Stimulated activated naive CD8-positive, alpha-beta T cell treated with anti-CD3 and anti-CD28 coated beads, Interleukin-15, amount 100 ng/mL, for 72 hours (primary cell): ENCODE results near the gene CCDC66.
"Not testable (repeated sequence)": the region's sequence is repeated elsewhere in the genome, so short reads cannot be mapped to it uniquely, and the experiment has no call there.

Experiments
- ATAC-seq: fragments of 150-1000 bp; cut with Tn5 transposase; 2 replicates; pipeline ENCODE4 v1.10.0; 2021; ENCODE audit warnings: mild to moderate bottlenecking, moderate library complexity
- DNase-seq, 2 donors: peaks; one replicate each; pipeline ENCODE4 v3.0.0; 2021 to 2022
- H3K27ac Mint-ChIP-seq, 2 donors: one replicate each; pipeline ENCODE4 v1.8.0; 2022; ENCODE audit warnings: mild to moderate bottlenecking in 2 of 2, mixed read lengths in 2 of 2, moderate library complexity in 2 of 2
- H3K27me3 Mint-ChIP-seq: one replicate; pipeline ENCODE4 v1.8.0; 2022; ENCODE audit warnings: mixed read lengths
- H3K4me1 Mint-ChIP-seq: one replicate; pipeline ENCODE4 v1.8.0; 2022; ENCODE audit warnings: mild to moderate bottlenecking, mixed read lengths
- H3K4me3 Mint-ChIP-seq, 2 donors: one replicate each; pipeline ENCODE4 v1.8.0; 2022; ENCODE audit warnings: mild to moderate bottlenecking in 2 of 2, mixed read lengths in 2 of 2, moderate library complexity in 1 of 2
- H3K9me3 Mint-ChIP-seq, 2 donors: one replicate each; pipeline ENCODE4 v1.8.0; 2022; ENCODE audit warnings: mixed read lengths in 2 of 2

CCDC66 gene

GRCh38 chr3:56556908-56557830, at the start of gene CCDC66:
Gene CCDC66 (plus strand): TSS chr3:56557175. CDS start chr3:56557243, 68 bp downstream.
- DNase-seq (peak; percentile 91 to 95), ATAC-seq (peak; percentile 99)
- H3K27me3 Mint-ChIP-seq, result no peaks in the 10 kb centered on the region
- peak within 1 kb of the TSS; percentile 96 to 99 for H3K27ac Mint-ChIP-seq
- peaks cover 30% of the 10 kb centered on the region for H3K4me1 Mint-ChIP-seq
- peaks cover 4 to 6% of the 10 kb centered on the region in 2 donors for H3K9me3 Mint-ChIP-seq
- H3K4me3 Mint-ChIP-seq, result peak within 1 kb of the TSS; percentile 93 to 99

- no peak overlapping the region for H3K4me3 Mint-ChIP-seq
- H3K27me3 Mint-ChIP-seq, result peaks cover 8% of the 10 kb centered on the region
- H3K27ac Mint-ChIP-seq, result no peak overlapping the region
- ATAC-seq, result no peak
- no peaks in the 10 kb centered on the region for H3K9me3 Mint-ChIP-seq
- DNase-seq, result no peak
- H3K4me1 Mint-ChIP-seq, result no peaks in the 10 kb centered on the region
Observed at GRCh38 chr3:56519641-56520040, 37.3 kb upstream of the CCDC66 start.

- Mint-ChIP-seq H3K9me3 (no peaks in the 10 kb centered on the region), H3K4me3 (no peak overlapping the region), H3K27me3 (peaks cover 8% of the 10 kb centered on the region), H3K4me1 (no peaks in the 10 kb centered on the region), H3K27ac (no peak overlapping the region)
- ATAC-seq (no peak), DNase-seq (no peak)
Observed at GRCh38 chr3:56522374-56522773, 34.6 kb upstream of the CCDC66 start.

GRCh38 chr3:56525291-56525690, 31.7 kb upstream of the CCDC66 start:
- Mint-ChIP-seq H3K27ac (no peak overlapping the region), H3K27me3 (no peaks in the 10 kb centered on the region), H3K4me3 (no peak overlapping the region), H3K4me1 (no peaks in the 10 kb centered on the region), H3K9me3 (no peaks in the 10 kb centered on the region)
- DNase-seq, result no peak
- no peak for ATAC-seq

DNA sequence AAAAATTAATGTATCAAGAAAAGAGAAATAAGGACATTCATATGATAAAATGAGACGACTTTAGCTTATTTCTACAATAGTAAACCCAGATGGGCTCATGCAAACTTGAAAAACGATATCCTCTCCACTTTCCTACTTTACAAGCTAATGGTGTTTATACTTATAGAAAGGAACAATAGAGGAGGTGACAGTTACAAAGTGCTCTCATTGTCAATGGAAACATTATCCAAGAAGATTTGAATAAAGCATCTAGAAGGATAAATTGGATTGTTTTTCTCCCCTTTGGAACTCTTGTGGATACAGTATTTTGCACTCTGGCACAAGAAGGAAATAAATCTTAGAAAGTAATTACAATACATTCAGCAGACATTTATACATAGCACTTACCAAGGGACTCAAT, 20.2 kb upstream of the CCDC66 start:
- H3K27me3 Mint-ChIP-seq, result no peaks in the 10 kb centered on the region
- H3K9me3 Mint-ChIP-seq, result peaks cover 11 to 13% of the 10 kb centered on the region in 2 donors
- DNase-seq (no peak), ATAC-seq (no peak)
- H3K4me1 Mint-ChIP-seq, result no peaks in the 10 kb centered on the region
- H3K27ac Mint-ChIP-seq, result no peak overlapping the region
- H3K4me3 Mint-ChIP-seq, result no peak overlapping the region

- no peaks in the 10 kb centered on the region for H3K4me1 Mint-ChIP-seq
- H3K27ac Mint-ChIP-seq, result no peak overlapping the region
- ATAC-seq (no peak), DNase-seq (no peak)
- peaks cover 12 to 16% of the 10 kb centered on the region in 2 donors for H3K9me3 Mint-ChIP-seq
- no peak overlapping the region for H3K4me3 Mint-ChIP-seq
- H3K27me3 Mint-ChIP-seq, result no peaks in the 10 kb centered on the region
Observed at GRCh38 chr3:56547486-56547885, 9.5 kb upstream of the CCDC66 start.

- DNase-seq (no peak), ATAC-seq (no peak)
- peak overlapping the region; percentile 89 to 99 for H3K4me3 Mint-ChIP-seq
- H3K27ac Mint-ChIP-seq, result peak overlapping the region in 1 of 2 donors; percentile 99
- peaks cover 30% of the 10 kb centered on the region for H3K4me1 Mint-ChIP-seq
- no peaks in the 10 kb centered on the region for H3K27me3 Mint-ChIP-seq
- no peaks in the 10 kb centered on the region for H3K9me3 Mint-ChIP-seq
Observed at GRCh38 chr3:56557831-56558170, 826 bp downstream of the CCDC66 start.

GRCh38 chr3:56573501-56573900, 16.5 kb downstream of the CCDC66 start:
- Mint-ChIP-seq H3K27ac (no peak overlapping the region), H3K9me3 (peaks cover 4 to 13% of the 10 kb centered on the region in 2 donors), H3K4me3 (no peak overlapping the region), H3K27me3 (no peaks in the 10 kb centered on the region), H3K4me1 (no peaks in the 10 kb centered on the region)
- DNase-seq (no peak), ATAC-seq (no peak)

DNA sequence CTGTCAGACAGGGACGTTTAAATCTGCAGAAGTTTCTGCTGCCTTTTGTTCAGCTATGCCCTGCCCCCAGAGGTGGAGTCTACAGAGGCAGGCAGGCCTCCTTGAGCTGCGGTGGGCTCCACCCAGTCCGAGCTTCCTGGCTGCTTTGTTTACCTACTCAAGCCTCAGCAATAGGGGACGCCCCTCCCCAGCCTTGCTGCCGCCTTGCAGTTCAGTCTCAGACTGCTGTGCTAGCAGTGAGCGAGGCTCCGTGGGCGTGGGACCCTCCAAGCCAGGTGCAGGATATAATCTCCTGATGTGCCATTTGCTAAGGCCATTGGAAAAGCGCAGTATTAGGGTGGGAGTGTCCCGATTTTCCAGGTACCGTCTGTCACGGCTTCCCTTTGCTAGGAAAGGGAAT, 25.0 kb downstream of the CCDC66 start:
- H3K4me1 Mint-ChIP-seq, ATAC-seq, H3K27me3 Mint-ChIP-seq, H3K4me3 Mint-ChIP-seq, DNase-seq, H3K27ac Mint-ChIP-seq: not testable (repeated sequence)
- peaks cover 14 to 41% of the 10 kb centered on the region in 2 donors for H3K9me3 Mint-ChIP-seq

- not testable (repeated sequence) for H3K4me3 Mint-ChIP-seq, H3K27me3 Mint-ChIP-seq, ATAC-seq, DNase-seq, H3K4me1 Mint-ChIP-seq
- Mint-ChIP-seq H3K9me3 (peaks cover 6 to 21% of the 10 kb centered on the region in 2 donors), H3K27ac (peak overlapping the region in 1 of 2 donors; percentile 42)
Observed at GRCh38 chr3:56584275-56584674, 27.3 kb downstream of the CCDC66 start.

DNA sequence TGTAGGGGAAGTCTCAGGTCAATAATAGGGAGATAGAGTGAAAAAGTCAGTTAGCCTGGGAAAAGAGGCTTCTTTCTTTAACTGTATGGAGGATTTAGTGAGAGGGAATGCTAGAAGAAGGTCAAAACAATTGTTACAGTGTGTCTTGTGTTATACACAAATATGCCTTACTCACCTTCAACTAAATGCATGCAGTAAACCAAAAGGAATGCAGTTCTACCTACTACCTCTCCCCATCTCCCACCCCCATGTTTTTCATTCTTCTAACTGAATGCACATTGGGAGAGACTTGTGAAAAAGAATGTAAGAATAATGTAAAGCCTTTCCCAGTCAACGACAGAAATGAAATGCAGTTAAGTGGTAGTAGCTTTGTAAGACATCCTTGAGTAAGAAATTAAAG, 33.8 kb downstream of the CCDC66 start:
- Mint-ChIP-seq H3K27ac (no peak overlapping the region), H3K9me3 (no peaks in the 10 kb centered on the region), H3K4me3 (no peak overlapping the region), H3K27me3 (no peaks in the 10 kb centered on the region), H3K4me1 (peaks cover 48% of the 10 kb centered on the region)
- DNase-seq, result no peak
- no peak for ATAC-seq

DNA sequence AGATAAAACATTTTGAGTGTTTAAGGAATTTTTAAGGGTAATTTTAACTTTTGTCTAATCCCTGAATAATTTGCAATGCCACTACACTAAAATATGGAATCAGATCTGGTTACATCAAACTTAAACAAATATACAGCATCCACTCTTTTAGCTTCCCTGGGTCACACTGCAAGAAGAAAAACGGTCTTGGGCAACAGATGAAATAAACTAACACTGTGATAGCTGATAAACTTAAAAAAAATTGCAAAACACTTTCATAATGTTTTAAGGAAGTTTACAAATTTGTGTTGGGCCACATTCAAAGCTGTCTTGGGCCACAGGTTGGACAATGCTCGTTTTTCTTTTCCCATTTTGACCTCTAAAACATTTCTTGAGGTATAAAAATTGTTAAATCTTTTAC, 34.3 kb downstream of the CCDC66 start:
- no peak overlapping the region for H3K27ac Mint-ChIP-seq
- H3K4me3 Mint-ChIP-seq, result no peak overlapping the region
- H3K4me1 Mint-ChIP-seq, result peaks cover 52% of the 10 kb centered on the region
- no peaks in the 10 kb centered on the region for H3K27me3 Mint-ChIP-seq
- DNase-seq (no peak), ATAC-seq (no peak)
- H3K9me3 Mint-ChIP-seq, result no peaks in the 10 kb centered on the region

- peak overlapping the region in 1 of 2 donors; percentile 40 for H3K4me3 Mint-ChIP-seq
- H3K4me1 Mint-ChIP-seq, result peaks cover 70% of the 10 kb centered on the region
- no peaks in the 10 kb centered on the region for H3K9me3 Mint-ChIP-seq
- peak; percentile 18 to 39 for DNase-seq
- peak; percentile 100 for ATAC-seq
- no peaks in the 10 kb centered on the region for H3K27me3 Mint-ChIP-seq
- peak overlapping the region in 1 of 2 donors; percentile 84 for H3K27ac Mint-ChIP-seq
Observed at GRCh38 chr3:56593455-56594158, 36.6 kb downstream of the CCDC66 start.

DNA sequence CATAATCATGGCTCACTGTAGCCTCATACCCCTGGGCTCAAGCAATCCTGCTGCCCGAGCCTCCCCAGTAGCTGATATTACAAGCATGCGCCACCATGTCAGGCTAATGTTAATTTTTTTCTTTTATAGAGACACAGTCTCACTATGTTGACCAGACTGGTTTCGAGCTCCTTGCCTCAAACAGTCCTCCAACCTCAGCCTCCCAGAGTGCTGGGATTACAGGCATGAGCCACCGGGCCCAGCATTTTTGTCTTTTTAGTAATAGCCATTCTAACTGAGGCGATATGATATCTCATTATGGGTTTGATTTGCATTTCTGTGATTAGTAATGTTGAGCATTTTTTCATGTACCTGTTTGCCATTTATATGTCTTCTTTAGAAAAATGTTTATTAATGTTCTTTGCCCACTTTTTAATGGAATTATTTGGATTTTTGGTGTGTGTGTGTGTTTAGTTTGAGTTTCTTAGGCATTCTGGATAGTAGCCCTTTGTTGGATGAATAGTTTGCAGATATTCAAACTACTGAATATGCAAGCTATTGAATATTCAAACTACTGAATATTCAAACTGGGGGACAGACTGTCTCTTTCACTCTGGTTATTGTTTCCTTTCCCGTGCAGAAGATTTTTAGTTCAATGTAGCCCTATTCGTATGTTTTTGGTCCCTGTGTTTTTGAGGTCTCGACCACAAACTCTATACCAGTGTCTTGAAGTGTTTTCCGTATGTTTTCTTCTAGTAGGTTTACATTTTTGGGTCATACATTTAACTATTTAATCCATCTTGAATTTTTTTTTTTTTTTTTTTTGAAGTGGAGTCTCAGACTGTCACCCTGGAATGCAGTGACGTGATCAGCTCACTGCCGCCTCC, 39.2 kb downstream of the CCDC66 start:
- Mint-ChIP-seq H3K4me1 (peaks cover 64% of the 10 kb centered on the region), H3K9me3 (peaks cover 2 to 8% of the 10 kb centered on the region in 2 donors), H3K4me3 (no peak overlapping the region), H3K27ac (no peak overlapping the region), H3K27me3 (no peaks in the 10 kb centered on the region)
- DNase-seq (no peak), ATAC-seq (no peak)

DNA sequence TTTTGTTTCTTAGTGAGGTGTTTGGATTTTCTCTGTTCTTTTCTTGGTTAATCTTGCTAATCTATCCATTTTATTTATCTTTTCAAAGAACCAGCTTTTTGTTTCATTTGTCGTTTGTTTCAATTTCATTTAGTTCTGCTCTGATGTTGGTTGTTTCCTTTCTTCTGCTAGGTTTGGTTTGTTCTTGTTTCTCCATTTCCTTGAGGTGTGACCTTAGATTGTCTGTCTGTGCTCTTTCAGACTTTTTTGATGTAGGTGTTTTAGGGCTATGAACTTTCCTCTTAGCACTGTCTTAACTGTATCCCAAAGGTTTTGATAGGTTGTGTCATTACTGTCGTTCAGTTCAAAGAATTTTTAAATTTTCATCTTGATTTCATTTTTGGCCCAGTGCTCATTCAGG, 51.5 kb downstream of the CCDC66 start:
- peaks cover 67% of the 10 kb centered on the region for H3K4me1 Mint-ChIP-seq
- not testable (repeated sequence) for H3K27me3 Mint-ChIP-seq, ATAC-seq, DNase-seq
- H3K4me3 Mint-ChIP-seq, result peak overlapping the region; percentile 1
- H3K27ac Mint-ChIP-seq, result peak overlapping the region in 1 of 2 donors; percentile 44
- peaks cover 26 to 47% of the 10 kb centered on the region in 2 donors for H3K9me3 Mint-ChIP-seq
